ENCODE data around the gene RPL13A.

- TF ChIP-seq ZNF274 (IDR thresholded peaks at IDR 0.05; ENCODE audit: low read depth, low read length) (no peak), YY1 (IDR thresholded peaks at IDR 0.05; ENCODE audit: insufficient read depth, insufficient read length) (no peak), SUZ12 (IDR thresholded peaks at IDR 0.05; ENCODE audit: extremely low read depth, insufficient read depth, insufficient read length) (no peak)
These were observed 19.2 kb upstream of the RPL13A start for GRCh38 chr19:49468199-49468598.

All from NT2/D1 (cell line).